GM12878 (cell line): ENCODE results near the gene ANKRD6. TPM values are rescaled to one million over a fixed set of nuclear protein-coding genes. Genes with fewer than 3 reads are reported as not detected.

Experiments used
- ATAC-seq: fragments of 200-7000 bp; cut with Tn5 transposase; 3 replicates; pipeline ENCODE4 v1.9.1; 2020; ENCODE audit warnings: mild to moderate bottlenecking, moderate library complexity
- BruUV-seq: library from RNA; stranded (reverse); fragments of 400-500 nt; replicated peaks from 2 replicates; lab custom pipeline; 2021; lab: Mats Ljungman, UMichigan
- CTCF ChIA-PET: fragments of 300-600 bp; sonication (Branson Sonifier 250); formaldehyde crosslinking; extraction: SDS; loops from one replicate; lab custom pipeline; 2021; ENCODE audit warnings: inconsistent platforms; lab: Yijun Ruan, JAX
- POLR2A ChIA-PET: fragments of 350-600 bp; formaldehyde crosslinking; extraction: SDS; loops from one replicate; lab custom pipeline; 2021; ENCODE audit warnings: inconsistent platforms; lab: Charles Lee
- RAD21 ChIA-PET: fragments of 300-600 bp; sonication (Branson Sonifier 250); formaldehyde crosslinking; loops from one replicate; lab custom pipeline; 2023; ENCODE audit warnings: antibody characterized with exemption; ENCODE audit not compliant: unreplicated experiment; lab: Charles Lee
- SMC1A ChIA-PET: fragments of 300-600 bp; sonication (Branson Sonifier 250); formaldehyde crosslinking; loops from one replicate; lab custom pipeline; 2023; ENCODE audit not compliant: unreplicated experiment, uncharacterized antibody; lab: Charles Lee
- DNase-seq: peaks from one replicate; pipeline ENCODE4 v3.0.0-alpha.2; 2011; ENCODE audit warnings: low read depth, low spot score
- FAIRE-seq: peaks from 3 replicates; lab custom pipeline; 2011; peaks lifted over from hg19 to GRCh38; lab: Jason Lieb, UNC
- H2AFZ ChIP-seq: 2 replicates; pipeline ENCODE4 v1.6.0; 2011; ENCODE audit warnings: low read depth, low read length, control low read depth; ENCODE audit not compliant: control insufficient read depth
- H3K27ac ChIP-seq: 2 replicates; pipeline ENCODE4 v1.5.1; 2011; ENCODE audit warnings: control low read depth; ENCODE audit not compliant: control insufficient read depth, insufficient read depth
- H3K27me3 ChIP-seq, 2 experiments: replicated peaks in 1 of 2; 2 replicates each; pipeline versions ENCODE4 v1.6.0 to v1.6.1; 2011; ENCODE audit warnings: low read length in 1 of 2; ENCODE audit not compliant: control insufficient read depth in 2 of 2, insufficient read depth in 2 of 2
- H3K36me3 ChIP-seq, 2 experiments: 2 replicates each; pipeline ENCODE4 v1.5.1; 2011; ENCODE audit warnings: low read length in 1 of 2; ENCODE audit not compliant: control insufficient read depth in 2 of 2, insufficient read depth in 2 of 2
- H3K4me1 ChIP-seq: 2 replicates; pipeline ENCODE4 v1.6.1; 2011; ENCODE audit warnings: mild to moderate bottlenecking, low read length, moderate library complexity, mixed read lengths; ENCODE audit not compliant: control insufficient read depth, insufficient read depth
- H3K4me2 ChIP-seq: 2 replicates; pipeline ENCODE4 v1.6.0; 2011; ENCODE audit warnings: control low read depth; ENCODE audit not compliant: control insufficient read depth, insufficient read depth
- H3K4me3 ChIP-seq: fragments of 200-600 bp; sonication (generic); 2 replicates; pipeline ENCODE4 v1.5.1; 2016
- H3K79me2 ChIP-seq: 2 replicates; pipeline ENCODE4 v1.6.0; 2011; ENCODE audit warnings: low read length; ENCODE audit not compliant: control insufficient read depth, insufficient read depth
- H3K9ac ChIP-seq: 2 replicates; pipeline ENCODE4 v1.8.0; 2011; ENCODE audit warnings: low read length, control low read depth, mixed read lengths; ENCODE audit not compliant: control insufficient read depth, insufficient read depth
- H3K9me3 ChIP-seq: replicated peaks from 3 replicates; pipeline ENCODE4 v1.5.1; 2011; ENCODE audit warnings: mild to moderate bottlenecking, low read length; ENCODE audit not compliant: control insufficient read depth, insufficient read depth
- H4K20me1 ChIP-seq: 2 replicates; pipeline ENCODE4 v1.6.0; 2011; ENCODE audit not compliant: control insufficient read depth, insufficient read depth
- BHLHE40 ChIP-seq, 2 experiments: fragments of 450-650 bp in 1 of 2; IDR thresholded peaks; 2 replicates each; pipeline ENCODE4 v1.6.1; 2011 to 2017; ENCODE audit warnings: low read depth in 2 of 2, borderline replicate concordance in 1 of 2, improper control_type of control experiment in 1 of 2, low read length in 1 of 2, mild to moderate bottlenecking in 1 of 2
- CUX1 ChIP-seq: IDR thresholded peaks from 2 replicates; pipeline ENCODE4 v1.6.1; 2012; ENCODE audit warnings: improper control_type of control experiment, low read depth, low read length; ENCODE audit not compliant: insufficient replicate concordance
- JUND ChIP-seq: IDR thresholded peaks from 2 replicates; pipeline ENCODE4 v1.6.1; 2012; ENCODE audit warnings: low read depth, mild to moderate bottlenecking, low read length, improper control_type of control experiment, moderate library complexity
- MTA2 ChIP-seq: fragments of 450-650 bp; IDR thresholded peaks from 2 replicates; pipeline ENCODE4 v1.6.1; 2016; ENCODE audit warnings: low read depth, mild to moderate bottlenecking, moderate library complexity
- MTA3 ChIP-seq: IDR thresholded peaks from 2 replicates; pipeline ENCODE4 v1.6.1; 2012; ENCODE audit warnings: low read length, inconsistent platforms, borderline replicate concordance
- MXI1 ChIP-seq: fragments of 150-350 bp; IDR thresholded peaks from 2 replicates; pipeline ENCODE4 v1.6.1; 2011; ENCODE audit warnings: low read depth, mild to moderate bottlenecking, inconsistent platforms, low read length, improper control_type of control experiment
- NFXL1 ChIP-seq: fragments of 450-650 bp; IDR thresholded peaks from 2 replicates; pipeline ENCODE4 v1.6.1; 2017; ENCODE audit warnings: antibody characterized with exemption, mild to moderate bottlenecking, borderline replicate concordance
- POLR2AphosphoS5 ChIP-seq: IDR thresholded peaks from 2 replicates; pipeline ENCODE4 v1.6.1; 2011; ENCODE audit warnings: mild to moderate bottlenecking, low read length, inconsistent platforms
- RB1 ChIP-seq: fragments of 450-650 bp; formaldehyde crosslinking; IDR thresholded peaks from 2 replicates; pipeline ENCODE4 v1.6.1; 2017; ENCODE audit warnings: mild to moderate bottlenecking, borderline replicate concordance
- SMAD1 ChIP-seq: fragments of 450-650 bp; IDR thresholded peaks from 2 replicates; pipeline ENCODE4 v1.6.1; 2018; ENCODE audit warnings: mild to moderate bottlenecking, low read depth; ENCODE audit not compliant: partially characterized antibody
- SP1 ChIP-seq: IDR thresholded peaks from one replicate; pipeline ENCODE4 v1.6.1; 2011; ENCODE audit warnings: low read depth, low read length
- STAT1 ChIP-seq: fragments of 450-650 bp; conservative IDR thresholded peaks from 2 replicates; pipeline ENCODE4 v1.6.1; 2014; ENCODE audit warnings: antibody characterized with exemption, mild to moderate bottlenecking
- TCF3 ChIP-seq: IDR thresholded peaks from 2 replicates; pipeline ENCODE4 v1.6.1; 2012; ENCODE audit warnings: low read depth, mild to moderate bottlenecking, low read length, borderline replicate concordance; ENCODE audit not compliant: insufficient read depth
- ZNF274 ChIP-seq: IDR thresholded peaks from one replicate; pipeline ENCODE4 v1.8.0; 2011; ENCODE audit not compliant: insufficient read length, insufficient read depth
- in situ Hi-C: fragments of 300-500 bp; cut with MboI; formaldehyde crosslinking; loops from 9 replicates; pipeline ENCODE4 v1.14.3; 2018; ENCODE audit warnings: mixed read lengths
- intact Hi-C: fragments of 100-400 bp; cut with micrococcal nuclease; formaldehyde crosslinking; loops from one replicate; pipeline ENCODE4 v1.14.2; 2022; ENCODE audit not compliant: unreplicated experiment
- polyA plus RNA-seq, 11 experiments: library from polyadenylated mRNA; depleted of rRNA in 4 of 11; unstranded in 6 of 11; stranded (reverse) in 5 of 11; fragments of >200 nt; fragmentation: Nextera tagmentation in 4 of 11; fragmentation: Illumina TruSeq in 1 of 11; extraction: Ambion mirVana in 4 of 11; extraction: Trizol in 1 of 11; gene quantifications; 1 replicate in 1 of 11; 2 replicates in 10 of 11; pipeline versions ENCODE4 v1.2.1 to v1.2.3, GENCODE V29; 2011 to 2016; ENCODE audit warnings: inconsistent platforms in 2 of 11, missing spikeins in 2 of 11, low read depth in 1 of 11
- total RNA-seq, 4 experiments: library from RNA; depleted of rRNA in 3 of 4; stranded (reverse); fragments of >200 nt in 3 of 4; fragmentation: Illumina TruSeq in 1 of 4; extraction: Trizol in 1 of 4; gene quantifications; 2 replicates each; pipeline versions ENCODE4 v1.2.1 to v1.2.3, GENCODE V29; 2013 to 2021
- TF ChIP-seq, protein P1 (sequence below): fragments of 150-350 bp; IDR thresholded peaks from 2 replicates; pipeline ENCODE4 v1.6.1; 2016; ENCODE audit warnings: low read depth, low read length
- TF ChIP-seq, protein P2 (sequence below): IDR thresholded peaks from 2 replicates; pipeline ENCODE4 v1.6.1; 2011; ENCODE audit warnings: borderline replicate concordance, low read depth, mild to moderate bottlenecking, moderate library complexity, low read length; ENCODE audit not compliant: insufficient read depth, poor library complexity, severe bottlenecking

ANKRD6 gene
- total and polyA plus RNA-seq, 10 of the 15 experiments (the other 5 are each of a cell fraction or from before 2014, with no cell fraction given) = 0.03 to 0.90 (median 0.38) TPM

DNA sequence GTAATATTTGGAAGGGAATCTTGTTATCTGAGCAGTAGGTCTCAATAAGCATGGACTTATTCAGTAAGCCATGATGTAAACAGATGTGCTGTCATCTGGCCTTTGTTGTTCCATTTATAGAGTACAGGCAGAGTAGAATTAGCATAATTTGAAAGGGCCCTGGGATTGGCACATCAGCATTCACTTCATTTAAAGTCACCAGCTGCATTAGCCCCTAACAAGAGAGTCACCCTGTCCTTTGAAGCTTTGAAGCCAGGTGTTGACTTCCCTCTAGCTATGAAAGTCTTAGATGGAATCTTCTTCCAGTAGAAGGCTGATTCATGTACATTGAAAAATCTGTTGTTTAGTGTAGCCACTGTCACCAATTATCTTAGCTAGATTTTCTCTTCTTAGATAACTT is 95.9 kb downstream of the ANKRD6 start:
- no peak overlapping the region for H3K9ac ChIP-seq
- H3K79me2 ChIP-seq = no peaks in the 10 kb centered on the region
- TF ChIP-seq SMAD1 (no peak), MTA3 (no peak), ZNF274 (no peak), SP1 (no peak), NFXL1 (no peak), MTA2 (no peak), MXI1 (no peak), RB1 (no peak), CUX1 (no peak), STAT1 (no peak), BHLHE40 (IDR thresholded peaks at IDR 0.05; ENCODE audit: borderline replicate concordance in 1 of 2, low read depth in 2 of 2, low read length in 1 of 2) (no peak), POLR2AphosphoS5 (no peak), JUND (no peak), TCF3 (no peak)
- TF ChIP-seq, protein P1, sequence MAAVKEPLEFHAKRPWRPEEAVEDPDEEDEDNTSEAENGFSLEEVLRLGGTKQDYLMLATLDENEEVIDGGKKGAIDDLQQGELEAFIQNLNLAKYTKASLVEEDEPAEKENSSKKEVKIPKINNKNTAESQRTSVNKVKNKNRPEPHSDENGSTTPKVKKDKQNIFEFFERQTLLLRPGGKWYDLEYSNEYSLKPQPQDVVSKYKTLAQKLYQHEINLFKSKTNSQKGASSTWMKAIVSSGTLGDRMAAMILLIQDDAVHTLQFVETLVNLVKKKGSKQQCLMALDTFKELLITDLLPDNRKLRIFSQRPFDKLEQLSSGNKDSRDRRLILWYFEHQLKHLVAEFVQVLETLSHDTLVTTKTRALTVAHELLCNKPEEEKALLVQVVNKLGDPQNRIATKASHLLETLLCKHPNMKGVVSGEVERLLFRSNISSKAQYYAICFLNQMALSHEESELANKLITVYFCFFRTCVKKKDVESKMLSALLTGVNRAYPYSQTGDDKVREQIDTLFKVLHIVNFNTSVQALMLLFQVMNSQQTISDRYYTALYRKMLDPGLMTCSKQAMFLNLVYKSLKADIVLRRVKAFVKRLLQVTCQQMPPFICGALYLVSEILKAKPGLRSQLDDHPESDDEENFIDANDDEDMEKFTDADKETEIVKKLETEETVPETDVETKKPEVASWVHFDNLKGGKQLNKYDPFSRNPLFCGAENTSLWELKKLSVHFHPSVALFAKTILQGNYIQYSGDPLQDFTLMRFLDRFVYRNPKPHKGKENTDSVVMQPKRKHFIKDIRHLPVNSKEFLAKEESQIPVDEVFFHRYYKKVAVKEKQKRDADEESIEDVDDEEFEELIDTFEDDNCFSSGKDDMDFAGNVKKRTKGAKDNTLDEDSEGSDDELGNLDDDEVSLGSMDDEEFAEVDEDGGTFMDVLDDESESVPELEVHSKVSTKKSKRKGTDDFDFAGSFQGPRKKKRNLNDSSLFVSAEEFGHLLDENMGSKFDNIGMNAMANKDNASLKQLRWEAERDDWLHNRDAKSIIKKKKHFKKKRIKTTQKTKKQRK = no peak
- TF ChIP-seq, protein P2, sequence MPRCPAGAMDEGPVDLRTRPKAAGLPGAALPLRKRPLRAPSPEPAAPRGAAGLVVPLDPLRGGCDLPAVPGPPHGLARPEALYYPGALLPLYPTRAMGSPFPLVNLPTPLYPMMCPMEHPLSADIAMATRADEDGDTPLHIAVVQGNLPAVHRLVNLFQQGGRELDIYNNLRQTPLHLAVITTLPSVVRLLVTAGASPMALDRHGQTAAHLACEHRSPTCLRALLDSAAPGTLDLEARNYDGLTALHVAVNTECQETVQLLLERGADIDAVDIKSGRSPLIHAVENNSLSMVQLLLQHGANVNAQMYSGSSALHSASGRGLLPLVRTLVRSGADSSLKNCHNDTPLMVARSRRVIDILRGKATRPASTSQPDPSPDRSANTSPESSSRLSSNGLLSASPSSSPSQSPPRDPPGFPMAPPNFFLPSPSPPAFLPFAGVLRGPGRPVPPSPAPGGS = no peak
- TF ChIP-seq, all 136 proteins: peak for 0
- H3K4me2 ChIP-seq = no peak overlapping the region
- CTCF ChIA-PET = interaction anchor here (0.6 kb wide), 1 partner anchor 342 kb away, joined by 3 read pairs; no protein-coding TSS in a partner anchor
- SMC1A ChIA-PET = no interaction called here
- DNase-seq (no peak), ATAC-seq (no peak), FAIRE-seq (no peak)
- intact Hi-C loops (no loop called here), in situ Hi-C loops (no loop called here)
- H3K36me3 ChIP-seq = no peaks in the 10 kb centered on the region
- RAD21 ChIA-PET = no interaction called here
- no peak overlapping the region for H3K4me3 ChIP-seq
- no peaks in the 10 kb centered on the region for H4K20me1 ChIP-seq
- H2AFZ ChIP-seq = no peak overlapping the region
- BruUV-seq = no TSS peak
- no peaks in the 10 kb centered on the region for H3K4me1 ChIP-seq
- no peak overlapping the region for H3K27ac ChIP-seq
- H3K9me3 ChIP-seq = no peaks in the 10 kb centered on the region
- H3K27me3 ChIP-seq = no peaks in the 10 kb centered on the region
- POLR2A ChIA-PET = no interaction called here
